GM21737 (cell line): ENCODE measurements around the gene PDE4D.

Experiments used
- ATAC-seq: cut with Tn5 transposase; IDR thresholded peaks from one replicate; pipeline ENCODE4 v1.9.1; 2021; ENCODE audit warnings: mild to moderate bottlenecking, moderate library complexity; ENCODE audit not compliant: unreplicated experiment

The PDE4D gene

DNA sequence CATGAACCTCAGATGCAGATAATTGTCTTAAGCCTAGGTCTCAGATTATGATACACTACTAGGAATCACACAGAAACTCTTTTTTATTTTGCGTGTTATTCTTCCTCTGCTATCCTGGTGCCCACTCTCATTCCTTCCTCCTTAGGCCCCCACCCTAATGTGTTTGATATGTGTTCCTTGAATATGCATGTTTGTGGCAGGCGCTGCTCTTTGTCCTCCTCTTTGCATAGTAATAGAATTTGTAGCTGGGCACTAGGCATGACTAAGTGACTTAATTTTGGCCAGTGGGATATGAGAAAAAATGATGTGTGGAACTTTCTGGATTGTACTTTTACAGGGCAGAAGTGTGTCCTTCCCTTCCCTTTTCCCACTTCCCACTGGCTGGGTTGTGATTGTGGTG, 965.6 kb downstream of the PDE4D start:
- ATAC-seq = no peak

DNA sequence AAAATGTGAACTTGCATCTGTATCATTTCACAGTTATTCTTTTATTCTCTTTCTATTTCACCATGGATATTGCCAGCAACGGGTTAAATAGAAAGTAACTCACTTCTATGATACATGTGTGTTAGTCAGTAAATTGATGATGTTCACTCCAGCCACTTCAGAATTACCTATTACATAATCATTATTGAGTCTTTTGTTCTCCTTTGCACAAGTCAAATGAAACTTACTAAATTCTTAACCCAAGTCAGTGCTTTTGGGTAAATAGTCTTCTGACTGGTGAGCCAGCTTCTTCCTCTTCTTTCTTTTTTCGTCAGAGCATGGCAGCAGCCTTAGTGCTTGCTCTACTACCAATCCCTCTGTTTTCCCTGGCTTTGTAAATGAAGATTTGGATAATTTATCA, 966.3 kb downstream of the PDE4D start:
- ATAC-seq = no peak

DNA sequence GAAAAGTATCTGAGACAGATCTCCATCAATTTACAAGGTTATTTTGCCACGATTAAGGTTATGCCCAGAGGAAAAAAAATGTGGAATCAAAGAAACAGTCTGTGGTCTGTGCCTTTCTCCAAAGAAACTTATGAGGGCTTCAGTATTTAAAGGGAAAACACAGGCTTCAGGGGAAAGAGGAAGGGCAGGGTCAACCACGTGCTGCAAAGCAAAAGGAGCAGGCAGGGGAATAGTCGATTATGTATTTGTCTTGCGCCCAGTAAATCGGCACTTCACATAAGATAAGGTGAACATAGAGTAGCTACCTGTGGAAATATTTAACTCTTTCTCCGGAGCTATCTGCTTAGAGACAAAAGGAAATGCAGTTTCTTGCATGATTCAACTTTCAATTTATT, 967.0 kb downstream of the PDE4D start:
- ATAC-seq = no peak

DNA sequence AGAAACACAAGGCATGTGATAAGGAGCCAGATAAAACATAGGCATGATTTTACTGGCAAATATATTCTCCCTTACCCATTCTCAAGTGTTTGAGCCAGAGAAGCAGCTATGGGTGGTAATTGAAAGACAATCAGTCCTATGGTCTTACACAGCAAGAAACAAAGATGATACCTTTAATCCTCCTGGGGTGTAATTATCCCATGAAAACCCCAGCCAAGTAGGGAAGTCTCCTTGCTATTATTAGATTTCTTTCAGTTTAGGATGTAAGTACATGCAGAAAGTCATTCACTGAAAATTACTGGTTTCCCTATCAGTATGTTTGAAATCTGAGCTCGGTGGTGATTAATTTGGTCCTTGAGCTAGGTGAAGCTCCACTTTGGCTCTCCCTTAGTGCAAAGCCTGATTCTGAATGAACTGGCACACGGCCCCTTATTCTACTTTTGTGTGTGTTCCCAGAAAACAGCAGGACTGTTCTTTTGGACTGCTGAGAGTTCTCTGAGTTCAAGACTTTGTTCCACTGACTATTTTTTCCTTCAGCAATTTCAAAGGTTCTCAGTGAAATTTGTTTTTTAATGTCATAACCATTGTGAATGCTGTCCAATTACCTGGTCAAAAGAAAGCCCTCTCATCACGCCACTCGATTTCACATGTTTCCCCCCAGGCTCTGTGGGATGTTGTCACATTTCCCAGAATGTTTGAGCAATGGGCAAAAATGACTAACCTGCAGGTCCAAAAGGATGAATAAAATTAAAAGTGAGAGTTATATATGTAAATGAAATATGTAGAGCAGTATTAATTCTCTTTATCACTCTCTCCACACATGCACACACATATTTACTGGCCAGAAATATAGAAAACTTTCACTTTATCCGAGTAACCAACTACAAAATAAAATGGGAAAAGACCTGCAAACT, 967.6 kb downstream of the PDE4D start:
- no peak for ATAC-seq

DNA sequence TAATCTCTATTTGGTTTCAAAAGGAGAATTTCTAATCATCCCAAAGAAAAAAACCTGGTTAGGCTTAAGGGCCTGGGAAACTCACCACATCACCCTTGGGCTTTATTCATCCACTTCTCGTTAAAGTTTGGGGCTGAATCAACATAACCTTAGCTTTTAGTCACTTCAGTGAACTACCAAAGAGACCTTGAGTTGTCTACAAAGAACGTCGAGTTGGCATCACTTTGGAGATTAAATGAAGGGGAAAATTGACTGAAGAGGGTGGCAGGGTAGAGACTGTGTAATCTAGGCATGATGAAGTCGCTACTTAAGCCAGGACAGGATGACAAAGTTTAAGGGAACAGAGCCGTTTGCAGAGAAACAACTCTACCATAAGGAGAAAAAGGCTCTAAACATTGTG, 969.2 kb downstream of the PDE4D start:
- ATAC-seq = no peak

DNA sequence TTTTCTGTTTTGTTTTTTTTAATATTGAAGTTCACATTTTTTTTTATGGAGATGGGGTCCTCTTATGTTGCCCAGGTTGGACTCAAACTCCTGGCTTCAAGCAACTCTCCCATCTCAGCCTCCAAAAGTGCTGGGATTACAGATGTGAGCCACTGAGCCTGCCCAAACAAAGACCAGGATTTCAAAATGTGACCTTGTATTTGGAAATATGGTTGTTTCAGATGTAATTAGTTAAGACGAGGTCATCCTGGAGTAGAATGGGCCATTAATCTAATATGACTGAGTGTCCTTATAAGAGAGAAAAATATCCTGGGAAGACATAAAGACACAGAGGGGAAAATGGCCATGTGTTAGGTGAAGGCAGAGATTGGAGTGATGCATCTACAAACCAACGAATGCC, 970.2 kb downstream of the PDE4D start:
- no peak for ATAC-seq

DNA sequence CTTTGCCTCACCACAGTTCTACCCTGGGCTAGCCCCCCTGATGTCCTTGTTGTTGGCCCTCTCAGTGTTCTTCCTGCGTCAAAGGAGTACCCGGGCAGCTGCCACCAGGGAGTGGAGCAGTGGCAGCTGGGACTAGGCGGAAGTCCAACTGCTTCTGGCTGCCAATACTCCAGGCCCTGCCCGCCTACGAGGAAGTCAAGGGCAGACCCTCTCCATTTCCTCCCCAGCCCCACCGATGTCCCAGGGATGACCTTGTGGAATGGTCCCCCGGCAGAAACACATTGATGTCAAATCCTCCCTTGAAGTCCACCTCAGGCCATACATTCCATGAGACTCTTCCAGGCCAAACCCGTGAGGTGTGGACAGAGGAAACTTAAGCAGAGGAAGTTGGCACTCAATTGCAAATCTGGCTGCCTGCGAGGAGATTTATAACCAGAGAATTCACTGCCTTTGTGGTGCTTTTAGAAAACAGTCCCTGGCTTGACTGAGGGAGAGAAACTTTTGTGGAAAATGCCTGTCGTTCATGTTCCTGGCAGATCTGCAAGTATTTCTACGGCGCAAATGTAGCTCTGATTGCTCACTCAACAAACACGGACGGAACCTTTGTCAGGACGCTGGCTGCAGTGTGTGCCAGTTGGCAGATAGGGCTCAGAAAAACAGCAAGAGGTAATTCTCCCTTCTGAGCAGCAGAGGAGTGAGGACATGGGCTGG, 970.9 kb downstream of the PDE4D start:
- ATAC-seq = no peak

DNA sequence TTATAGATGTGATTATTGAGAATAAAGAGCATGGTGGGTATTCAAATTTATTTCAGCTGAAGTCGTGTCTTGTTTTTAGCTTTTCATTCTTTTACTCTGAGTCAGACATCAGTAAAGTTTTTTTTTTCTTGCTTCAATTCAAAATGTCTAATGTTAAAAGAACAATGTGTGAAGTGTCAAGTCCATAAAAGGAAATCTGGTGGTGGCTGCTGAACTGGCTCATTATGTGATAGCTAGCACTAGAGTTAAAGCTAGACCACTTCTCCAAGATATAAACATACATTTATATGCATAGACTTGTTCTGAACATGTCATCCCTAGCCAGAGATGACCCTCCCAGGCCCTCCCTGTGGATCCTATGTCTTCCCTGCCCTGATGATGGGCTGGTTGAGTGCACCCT, 972.4 kb downstream of the PDE4D start:
- no peak for ATAC-seq

DNA sequence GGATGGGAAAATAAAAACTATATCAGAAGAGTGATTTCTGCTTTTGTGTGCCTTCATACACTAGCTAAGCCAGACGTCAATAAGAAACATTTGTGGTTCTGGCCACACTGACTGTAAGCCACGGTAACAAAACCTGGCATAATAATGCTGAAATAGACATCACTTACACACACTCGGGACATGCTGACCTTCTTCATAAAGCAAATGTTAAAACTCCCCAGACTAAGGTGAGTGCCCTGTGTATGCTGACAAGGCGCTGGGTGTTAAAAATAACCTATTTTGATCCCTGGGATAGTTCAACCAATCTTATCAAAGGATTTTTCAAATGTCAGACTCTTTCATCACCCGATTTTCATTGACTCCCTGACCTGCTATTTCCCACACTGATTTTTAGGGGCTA, 973.7 kb downstream of the PDE4D start:
- no peak for ATAC-seq
